HG03571 (cell line): Measurements from ENCODE around the gene HMG20B.
A peak's percentile ranks its signal among the peaks of the same experiment; 100 is the strongest.

ENCODE experiments used
- ATAC-seq: cut with Tn5 transposase; IDR thresholded peaks from one replicate; pipeline ENCODE4 v1.9.1; 2021; ENCODE audit not compliant: unreplicated experiment

HMG20B gene

DNA sequence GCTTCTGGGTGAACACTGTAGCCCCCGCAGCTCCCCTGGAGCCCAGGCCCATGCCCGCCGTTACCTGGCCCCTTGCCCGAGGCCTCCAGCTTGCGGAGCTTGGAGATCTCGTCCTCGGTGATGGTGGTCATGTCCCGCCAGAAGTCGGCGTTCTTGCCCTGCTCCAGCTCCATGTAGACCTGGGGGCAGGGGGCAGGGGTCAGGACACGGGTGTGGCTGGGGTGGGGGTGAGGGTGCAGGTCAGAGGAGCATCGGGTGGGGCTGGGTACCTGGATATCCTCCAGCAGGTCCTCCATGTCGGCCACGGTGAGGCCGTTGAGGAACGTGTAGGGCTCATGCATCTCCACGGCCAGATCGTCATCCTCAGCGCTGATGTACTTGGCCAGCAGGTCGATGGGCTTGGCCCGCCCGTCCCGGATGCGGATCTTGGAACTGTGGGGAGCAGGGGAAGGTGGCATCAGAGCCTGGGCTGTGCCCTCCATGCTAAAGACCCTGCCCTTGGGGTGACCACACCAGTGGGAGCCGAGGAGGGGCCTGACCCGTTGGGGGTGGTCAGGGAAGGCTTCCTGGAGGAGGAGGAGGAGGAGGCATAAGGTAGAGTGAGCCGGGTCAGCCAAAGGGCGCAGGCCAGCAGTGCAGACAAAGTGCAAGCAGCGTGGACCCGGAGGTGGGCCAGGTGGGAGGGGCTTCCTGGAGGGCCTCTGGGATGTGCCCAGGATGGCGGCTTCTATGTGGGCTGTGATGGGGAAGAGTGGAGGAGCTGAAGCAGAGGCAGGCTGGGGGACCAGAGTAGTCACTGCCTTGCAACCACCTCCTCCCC, 46.3 kb downstream of the HMG20B start:
- no peak for ATAC-seq

DNA sequence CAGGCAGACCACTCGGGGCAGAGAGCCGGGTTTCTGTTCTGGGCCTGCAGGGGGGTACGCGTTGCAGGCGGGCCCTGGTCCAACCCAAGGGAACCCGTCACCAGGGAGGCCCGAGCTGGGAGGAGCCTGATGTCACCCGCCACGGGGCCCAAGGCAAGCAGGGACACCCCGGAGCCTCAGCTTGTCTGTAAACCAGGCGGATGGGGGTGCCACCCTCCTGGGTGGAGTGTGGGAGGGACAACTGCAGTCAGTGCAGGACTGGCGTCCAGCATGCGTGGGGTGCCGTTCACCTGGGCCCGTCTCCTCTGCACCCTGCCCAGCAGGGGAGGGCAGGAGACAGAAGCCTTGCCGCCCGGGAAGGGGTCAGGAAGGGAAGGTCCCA, 46.9 kb downstream of the HMG20B start:
- no peak for ATAC-seq

DNA sequence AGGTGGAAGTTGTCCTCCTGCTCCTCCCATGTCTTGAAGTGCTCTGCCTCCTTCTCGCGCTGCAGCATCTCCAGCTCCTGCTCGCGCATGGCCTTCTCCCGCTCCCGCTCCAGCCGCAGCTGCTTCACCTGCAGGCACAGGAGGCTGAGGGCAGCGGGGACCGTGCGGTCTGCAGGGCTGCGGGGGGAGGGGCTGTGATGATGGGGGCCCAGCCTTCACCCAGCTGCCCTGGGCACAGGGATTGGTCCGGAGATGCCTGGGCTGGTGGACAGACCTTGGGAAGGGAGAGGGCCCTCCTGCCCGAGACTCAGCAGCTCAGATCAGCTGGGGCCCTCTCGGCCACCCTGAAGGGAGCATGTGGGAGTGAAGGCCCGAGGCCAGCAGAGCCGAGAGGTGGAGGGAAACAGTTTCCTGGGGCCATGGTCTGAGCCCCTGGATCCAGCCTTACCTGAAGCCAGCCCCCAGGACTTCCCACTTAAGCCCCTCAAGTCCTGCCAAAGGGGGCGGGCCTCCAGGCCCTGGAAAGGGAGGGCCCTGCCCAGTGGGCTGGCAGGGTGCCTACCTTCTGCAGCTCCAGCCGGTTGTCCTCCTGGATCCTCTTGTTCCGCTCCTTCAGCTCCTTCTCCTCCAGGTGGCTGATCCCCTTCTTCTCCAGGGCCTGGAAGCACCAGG, 47.5 kb downstream of the HMG20B start:
- no peak for ATAC-seq

DNA sequence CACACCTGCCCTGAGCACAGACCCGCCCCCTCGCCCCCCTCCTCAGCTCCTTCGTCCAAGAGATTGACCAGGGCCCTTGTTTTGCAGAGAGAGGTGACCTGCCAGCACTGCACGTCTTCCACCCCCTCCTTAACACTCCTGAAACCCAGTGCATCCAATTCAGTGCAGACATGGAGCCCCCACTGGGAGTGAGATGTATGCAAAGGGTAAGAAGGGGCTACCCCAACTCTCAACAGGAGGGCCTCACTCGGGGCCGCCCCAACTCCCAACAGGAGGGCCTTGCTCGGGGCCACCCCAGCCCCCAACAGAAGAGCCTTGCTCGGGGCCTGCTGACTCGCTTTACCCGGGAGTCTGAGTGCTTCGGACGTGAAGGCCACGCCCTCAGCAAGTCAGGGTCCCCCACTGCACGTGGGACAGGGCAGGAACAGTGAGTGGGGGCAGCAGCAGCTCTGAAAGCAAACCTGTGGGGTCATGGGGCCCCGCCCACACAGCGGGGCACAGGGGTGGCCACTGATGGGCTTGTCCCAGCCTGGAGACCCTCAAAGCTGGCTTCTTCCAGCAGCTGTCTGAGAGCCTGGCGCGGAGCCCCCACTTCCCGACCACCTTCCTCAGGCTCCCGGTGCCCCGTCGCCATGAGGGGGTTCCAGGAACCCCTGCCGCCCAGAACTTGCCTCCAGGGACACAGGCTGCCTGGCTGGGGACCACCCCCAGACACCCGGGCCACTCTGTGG, 48.2 kb downstream of the HMG20B start:
- no peak for ATAC-seq

DNA sequence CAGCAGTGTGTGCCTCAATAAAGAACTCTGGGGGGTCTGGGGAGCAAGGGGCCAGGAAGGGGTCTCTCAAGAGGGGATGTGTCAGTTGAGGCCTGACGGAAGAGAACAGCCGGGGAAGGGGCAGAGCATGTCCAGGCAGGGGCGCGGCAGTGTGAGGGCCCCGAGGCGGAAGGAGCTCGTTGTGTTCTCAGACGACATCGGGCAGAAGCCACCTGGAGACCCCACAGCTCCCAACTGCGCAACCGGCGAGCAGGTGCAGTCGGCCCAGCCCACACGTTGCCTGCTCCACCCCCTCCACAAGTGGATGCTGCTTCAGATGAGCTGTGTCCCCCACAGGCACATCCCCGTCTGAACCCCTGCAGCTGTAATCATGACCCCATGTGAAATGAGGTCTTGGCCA, 48.9 kb downstream of the HMG20B start:
- ATAC-seq, result no peak

DNA sequence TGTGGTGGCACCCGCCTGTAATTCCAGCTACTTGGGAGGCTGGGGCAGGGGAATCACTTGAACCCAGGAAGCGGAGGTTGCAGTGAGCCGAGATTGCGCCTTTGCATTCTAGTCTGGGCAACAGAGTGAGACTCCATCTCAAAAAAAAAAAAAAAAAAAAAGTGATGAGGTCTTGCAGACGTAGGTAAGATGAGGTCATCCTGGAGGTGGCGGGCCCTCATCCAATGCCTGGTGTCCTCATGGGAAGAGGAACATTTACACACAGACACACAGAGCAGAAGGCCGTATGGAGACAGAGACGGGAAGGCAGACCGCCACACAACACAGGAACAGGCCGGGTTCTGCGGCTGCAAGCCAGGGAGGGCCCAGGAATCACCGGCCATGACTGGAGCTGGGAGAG, 49.5 kb downstream of the HMG20B start:
- ATAC-seq, result no peak

DNA sequence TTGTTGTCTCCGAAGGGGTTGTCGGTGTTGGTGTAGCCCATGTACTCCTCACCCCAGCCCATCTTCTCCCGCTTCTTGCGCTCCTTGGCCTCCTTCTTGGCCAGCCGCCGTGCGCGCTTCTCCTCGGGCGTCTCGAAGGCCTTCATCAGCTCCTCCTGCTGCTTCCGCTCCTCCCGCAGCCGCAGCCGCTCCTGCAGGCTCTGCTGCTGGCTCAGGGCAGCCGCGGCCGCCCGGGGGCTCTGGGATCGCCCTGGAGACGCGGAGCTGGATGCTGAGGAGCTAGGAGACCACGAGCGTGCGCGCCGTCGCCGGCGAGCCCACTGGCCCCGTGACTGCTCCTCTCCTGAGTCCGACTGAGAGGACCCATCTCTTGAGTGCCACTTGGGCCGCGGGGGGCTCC, 51.0 kb downstream of the HMG20B start:
- ATAC-seq, result no peak

DNA sequence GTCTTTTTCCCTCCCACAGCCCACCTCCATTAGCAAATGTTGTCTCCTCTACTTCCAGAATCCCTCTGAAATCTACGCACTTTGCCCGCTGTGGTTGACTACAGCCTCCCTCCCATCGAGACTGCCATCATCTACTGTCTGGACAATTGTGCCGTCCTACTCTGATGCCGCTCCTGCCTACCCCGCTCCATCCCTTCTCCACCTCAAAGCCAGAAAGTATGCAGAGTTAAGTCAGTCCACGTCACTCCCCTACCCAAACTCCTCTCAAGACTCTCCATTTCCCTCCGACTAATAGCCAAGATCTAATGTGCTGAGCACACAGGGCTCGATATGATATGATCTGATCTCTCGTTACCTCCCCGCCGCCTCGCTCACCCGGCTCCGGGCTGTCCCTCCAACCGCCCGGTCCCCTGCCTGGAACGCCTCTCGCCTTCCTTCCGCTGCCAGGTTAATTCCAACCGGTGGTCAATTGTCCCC, 53.3 kb downstream of the HMG20B start:
- no peak for ATAC-seq

DNA sequence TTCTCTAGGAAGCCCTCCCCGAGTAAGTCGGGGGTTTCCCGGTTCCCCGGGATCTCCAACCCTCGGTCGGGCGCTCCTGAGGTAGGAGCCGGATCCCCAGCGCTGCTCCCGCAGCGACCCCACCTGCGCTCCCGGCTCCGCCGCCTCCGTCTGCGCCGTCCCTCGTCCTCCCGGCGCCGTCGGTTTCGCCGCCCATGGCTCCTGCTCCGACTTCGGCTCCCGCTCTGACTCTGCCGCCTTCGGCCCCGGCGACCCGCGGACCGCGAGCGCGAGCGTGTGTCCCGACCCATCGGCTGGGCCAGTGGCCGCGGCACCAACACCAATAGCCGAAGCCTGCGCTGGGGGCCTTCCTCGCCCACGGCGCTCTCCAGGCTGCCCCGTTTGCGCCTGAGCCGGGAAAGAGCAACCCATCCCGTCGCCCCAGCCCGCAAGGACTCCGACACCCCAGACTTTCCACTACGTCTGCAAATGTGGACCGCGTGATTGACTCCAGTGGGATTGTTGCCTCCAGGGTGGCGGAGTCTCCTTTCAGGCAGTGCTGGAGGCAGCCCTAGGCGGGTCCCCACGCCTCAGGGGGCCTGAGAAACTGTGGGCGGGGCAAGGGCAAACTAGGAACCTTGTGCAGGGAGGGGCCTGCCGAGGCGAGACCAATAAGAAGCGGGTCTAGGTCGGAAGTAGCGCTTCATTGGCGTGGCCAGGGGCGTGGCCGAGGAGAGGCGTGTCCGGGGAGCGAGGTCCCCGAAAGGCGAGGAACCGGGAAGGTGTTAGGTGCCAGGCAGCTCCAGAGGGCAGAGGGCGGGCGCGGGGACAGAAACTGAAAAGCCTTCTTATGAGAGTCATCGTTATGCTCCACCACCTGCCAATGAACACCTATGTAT, 54.0 kb downstream of the HMG20B start, which contains the start of gene CACTIN:
CACTIN (minus strand) TSS at position 318 of the 878 bp plus-strand sequence; CDS start at position 290, 28 bp downstream.
- ATAC-seq, result peak; percentile 77

DNA sequence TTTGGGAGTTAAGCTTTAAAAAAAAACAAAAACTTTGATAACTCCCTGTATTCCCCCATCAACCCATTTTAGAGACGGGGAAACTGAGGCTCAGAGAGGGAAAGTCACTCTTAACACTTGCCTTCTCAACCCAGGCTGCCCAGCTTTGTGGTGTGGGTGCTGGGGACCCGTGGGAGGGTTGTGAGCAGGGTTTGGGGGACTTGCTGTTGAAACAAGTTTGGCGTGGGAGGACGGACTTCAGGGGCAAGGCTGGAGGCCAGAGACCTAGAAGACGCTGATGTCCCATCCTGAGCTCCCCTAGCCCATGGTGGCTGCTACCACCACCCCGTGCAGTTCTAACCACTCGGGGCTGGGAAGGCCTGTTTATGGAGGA, 54.6 kb downstream of the HMG20B start:
- ATAC-seq, result no peak
